ENCODE measurements around the gene PREX1.

The PREX1 gene

GRCh38 chr20:48651271-48651670, 176.5 kb downstream of the PREX1 start:
- H3K4me3 ChIP-seq (ENCODE audit: low read length), result no peak overlapping the region
- no peak for TF ChIP-seq ZNF274 (IDR thresholded peaks at IDR 0.05; ENCODE audit: low read depth, low read length)

- no peak overlapping the region for H3K4me3 ChIP-seq (ENCODE audit: low read length)
- no peak for TF ChIP-seq ZNF274 (IDR thresholded peaks at IDR 0.05; ENCODE audit: low read depth, low read length)
These were observed 177.9 kb downstream of the PREX1 start for GRCh38 chr20:48649868-48650267.

- no peak for TF ChIP-seq ZNF274 (IDR thresholded peaks at IDR 0.05; ENCODE audit: low read depth, low read length)
- no peak overlapping the region for H3K4me3 ChIP-seq (ENCODE audit: low read length)
These were observed 178.6 kb downstream of the PREX1 start for GRCh38 chr20:48649104-48649626.

- H3K4me3 ChIP-seq (ENCODE audit: low read length), result no peak overlapping the region
- no peak for TF ChIP-seq ZNF274 (IDR thresholded peaks at IDR 0.05; ENCODE audit: low read depth, low read length)
These were observed 179.2 kb downstream of the PREX1 start for GRCh38 chr20:48648482-48649051.

- H3K4me3 ChIP-seq (ENCODE audit: low read length), result no peak overlapping the region
These were observed 179.9 kb downstream of the PREX1 start for GRCh38 chr20:48647858-48648257.

GRCh38 chr20:48645666-48646065, 182.1 kb downstream of the PREX1 start:
- H3K4me3 ChIP-seq (ENCODE audit: low read length), result no peak overlapping the region
- no peak for TF ChIP-seq ZNF274 (IDR thresholded peaks at IDR 0.05; ENCODE audit: low read depth, low read length)

More at GRCh38 chr20:48647858-48648257, 179.9 kb downstream of the PREX1 start:
- TF ChIP-seq ZNF274 (IDR thresholded peaks at IDR 0.05; ENCODE audit: low read depth, low read length), result no peak

GRCh38 chr20:48644286-48644828, 183.4 kb downstream of the PREX1 start:
- H3K4me3 ChIP-seq (ENCODE audit: low read length), result no peak overlapping the region
- TF ChIP-seq ZNF274 (IDR thresholded peaks at IDR 0.05; ENCODE audit: low read depth, low read length), result no peak

GRCh38 chr20:48642105-48642880, 185.5 kb downstream of the PREX1 start:
- TF ChIP-seq ZNF274 (IDR thresholded peaks at IDR 0.05; ENCODE audit: low read depth, low read length), result no peak
- no peak overlapping the region for H3K4me3 ChIP-seq (ENCODE audit: low read length)

GRCh38 chr20:48640871-48641270, 186.9 kb downstream of the PREX1 start:
- H3K4me3 ChIP-seq (ENCODE audit: low read length), result no peak overlapping the region
- TF ChIP-seq ZNF274 (IDR thresholded peaks at IDR 0.05; ENCODE audit: low read depth, low read length), result no peak

GRCh38 chr20:48639899-48640298, 187.9 kb downstream of the PREX1 start:
- TF ChIP-seq ZNF274 (IDR thresholded peaks at IDR 0.05; ENCODE audit: low read depth, low read length), result no peak

GRCh38 chr20:48638546-48638945, 189.3 kb downstream of the PREX1 start:
- no peak overlapping the region for H3K4me3 ChIP-seq (ENCODE audit: low read length)
- no peak for TF ChIP-seq ZNF274 (IDR thresholded peaks at IDR 0.05; ENCODE audit: low read depth, low read length)

More at GRCh38 chr20:48639899-48640298, 187.9 kb downstream of the PREX1 start:
- H3K4me3 ChIP-seq (ENCODE audit: low read length), result no peak overlapping the region

GRCh38 chr20:48637461-48637860, 190.3 kb downstream of the PREX1 start:
- no peak for TF ChIP-seq ZNF274 (IDR thresholded peaks at IDR 0.05; ENCODE audit: low read depth, low read length)
- no peak overlapping the region for H3K4me3 ChIP-seq (ENCODE audit: low read length)

- TF ChIP-seq ZNF274 (IDR thresholded peaks at IDR 0.05; ENCODE audit: low read depth, low read length), result no peak
- no peak overlapping the region for H3K4me3 ChIP-seq (ENCODE audit: low read length)
These were observed 191.5 kb downstream of the PREX1 start for GRCh38 chr20:48636301-48636700.

- no peak for TF ChIP-seq ZNF274 (IDR thresholded peaks at IDR 0.05; ENCODE audit: low read depth, low read length)
- no peak overlapping the region for H3K4me3 ChIP-seq (ENCODE audit: low read length)
These were observed 192.0 kb downstream of the PREX1 start for GRCh38 chr20:48635791-48636267.

GRCh38 chr20:48635361-48635760, 192.4 kb downstream of the PREX1 start:
- TF ChIP-seq ZNF274 (IDR thresholded peaks at IDR 0.05; ENCODE audit: low read depth, low read length), result no peak

More at GRCh38 chr20:48635361-48635760, 192.4 kb downstream of the PREX1 start:
- H3K4me3 ChIP-seq (ENCODE audit: low read length), result no peak overlapping the region

Data from GM08714 (cell line).